ENCODE measurements around the gene SEL1L2. TPM values are rescaled to one million over a fixed set of nuclear protein-coding genes. Genes with fewer than 3 reads are reported as not detected.

SEL1L2 gene
- total RNA-seq, 3 donors from 2014 or later: 7.4 TPM; not detected in 2

- no peak for DNase-seq (ENCODE audit: low spot score in 2 of 2)
- no peaks in the 10 kb centered on the region for H3K4me1 ChIP-seq
Observed at GRCh38 chr20:13883425-13883824, 107.0 kb downstream of the SEL1L2 start.

GRCh38 chr20:13878566-13878965 lies 111.8 kb downstream of the SEL1L2 start:
- Histone ChIP-seq H3K36me3 (no peaks in the 10 kb centered on the region), H3K27ac (no peak overlapping the region), H3K27me3 (no peaks in the 10 kb centered on the region), H3K4me3 (no peak overlapping the region), H3K4me1 (no peaks in the 10 kb centered on the region), H3K9me3 (no peaks in the 10 kb centered on the region)
- TF ChIP-seq POLR2A (IDR thresholded peaks at IDR 0.05) (no peak), POLR2AphosphoS5 (IDR thresholded peaks at IDR 0.05) (no peak), CTCF (IDR thresholded peaks at IDR 0.05) (no peak)
- intact Hi-C loops (cut with DNase I; ENCODE audit: low total_unique reads): no loop called here
- no peak for DNase-seq (ENCODE audit: low spot score in 2 of 2)

More at GRCh38 chr20:13883425-13883824, 107.0 kb downstream of the SEL1L2 start:
- H3K27ac ChIP-seq: no peak overlapping the region
- H3K4me3 ChIP-seq: no peak overlapping the region
- TF ChIP-seq POLR2A (IDR thresholded peaks at IDR 0.05) (no peak), POLR2AphosphoS5 (IDR thresholded peaks at IDR 0.05) (no peak), CTCF (IDR thresholded peaks at IDR 0.05) (no peak)
- H3K27me3 ChIP-seq: no peaks in the 10 kb centered on the region
- no peaks in the 10 kb centered on the region for H3K9me3 ChIP-seq
- no peaks in the 10 kb centered on the region for H3K36me3 ChIP-seq
- intact Hi-C loops (cut with DNase I; ENCODE audit: low total_unique reads): no loop called here

- H3K4me3 ChIP-seq: no peak overlapping the region
- intact Hi-C loops (cut with DNase I; ENCODE audit: low total_unique reads): no loop called here
- H3K9me3 ChIP-seq: no peaks in the 10 kb centered on the region
- no peak for TF ChIP-seq CTCF (IDR thresholded peaks at IDR 0.05)
- no peak for TF ChIP-seq POLR2A (IDR thresholded peaks at IDR 0.05)
- TF ChIP-seq POLR2AphosphoS5 (IDR thresholded peaks at IDR 0.05): no peak
- no peaks in the 10 kb centered on the region for H3K36me3 ChIP-seq
- DNase-seq (ENCODE audit: low spot score in 2 of 2): no peak
- no peaks in the 10 kb centered on the region for H3K4me1 ChIP-seq
- H3K27me3 ChIP-seq: no peaks in the 10 kb centered on the region
- no peak overlapping the region for H3K27ac ChIP-seq
Observed at GRCh38 chr20:13877793-13878192, 112.6 kb downstream of the SEL1L2 start.

- Histone ChIP-seq H3K4me3 (no peak overlapping the region), H3K27me3 (no peaks in the 10 kb centered on the region), H3K36me3 (no peaks in the 10 kb centered on the region), H3K4me1 (no peaks in the 10 kb centered on the region), H3K27ac (no peak overlapping the region), H3K9me3 (no peaks in the 10 kb centered on the region)
- no peak for TF ChIP-seq CTCF (IDR thresholded peaks at IDR 0.05)
- intact Hi-C loops (cut with DNase I; ENCODE audit: low total_unique reads): no loop called here
- DNase-seq (ENCODE audit: low spot score in 2 of 2): no peak
Observed at GRCh38 chr20:13875265-13875811, 115.1 kb downstream of the SEL1L2 start.

GRCh38 chr20:13874394-13875157 lies 115.8 kb downstream of the SEL1L2 start:
- Histone ChIP-seq H3K27me3 (no peaks in the 10 kb centered on the region), H3K27ac (no peak overlapping the region), H3K4me1 (no peaks in the 10 kb centered on the region), H3K9me3 (no peaks in the 10 kb centered on the region), H3K4me3 (no peak overlapping the region), H3K36me3 (no peaks in the 10 kb centered on the region)
- no peak for DNase-seq (ENCODE audit: low spot score in 2 of 2)
- TF ChIP-seq POLR2AphosphoS5 (IDR thresholded peaks at IDR 0.05) (no peak), POLR2A (IDR thresholded peaks at IDR 0.05) (no peak), CTCF (IDR thresholded peaks at IDR 0.05) (no peak)
- intact Hi-C loops (cut with DNase I; ENCODE audit: low total_unique reads): no loop called here
